HG03060 (cell line): ENCODE data around the gene MSL2.
A peak's percentile ranks its signal among the peaks of the same experiment; 100 is the strongest.
"Not testable (repeated sequence)": the region's sequence is repeated elsewhere in the genome, so short reads cannot be mapped to it uniquely, and the experiment has no call there.

Experiments
- ATAC-seq: cut with Tn5 transposase; IDR thresholded peaks from one replicate; pipeline ENCODE4 v1.9.1; 2021; ENCODE audit warnings: low read depth, moderate number of reproducible peaks; ENCODE audit not compliant: unreplicated experiment

The MSL2 gene

GRCh38 chr3:136196064-136196400 is at the start of gene MSL2:
MSL2 (minus strand) TSS chr3:136196335; CDS start chr3:136195113, 1,222 bp downstream.
- ATAC-seq, result no peak

GRCh38 chr3:136245691-136246090 is 49.6 kb upstream of the MSL2 start:
- no peak for ATAC-seq

- no peak for ATAC-seq
Observed at GRCh38 chr3:136239094-136239493, 43.0 kb upstream of the MSL2 start.

GRCh38 chr3:136237961-136238649 is 42.0 kb upstream of the MSL2 start:
- no peak for ATAC-seq

- ATAC-seq, result no peak
Observed at GRCh38 chr3:136237103-136237502, 41.0 kb upstream of the MSL2 start.

GRCh38 chr3:136236109-136236508 is 40.0 kb upstream of the MSL2 start:
- no peak for ATAC-seq

GRCh38 chr3:136235545-136235944 is 39.4 kb upstream of the MSL2 start:
- no peak for ATAC-seq

GRCh38 chr3:136232413-136232812 is 36.3 kb upstream of the MSL2 start:
- ATAC-seq, result no peak

GRCh38 chr3:136222746-136223145 is 26.6 kb upstream of the MSL2 start:
- ATAC-seq, result not testable (repeated sequence)

GRCh38 chr3:136211547-136211946 is 15.4 kb upstream of the MSL2 start:
- no peak for ATAC-seq

GRCh38 chr3:136209921-136210320 is 13.8 kb upstream of the MSL2 start:
- no peak for ATAC-seq

- no peak for ATAC-seq
Observed at GRCh38 chr3:136207489-136208115, 11.5 kb upstream of the MSL2 start.

GRCh38 chr3:136199219-136199618 is 3.1 kb upstream of the MSL2 start:
- not testable (repeated sequence) for ATAC-seq

- ATAC-seq, result not testable (repeated sequence)
Observed at GRCh38 chr3:136198462-136199078, 2.4 kb upstream of the MSL2 start.

GRCh38 chr3:136197159-136197793 is 1.1 kb upstream of the MSL2 start:
- no peak for ATAC-seq

GRCh38 chr3:136196401-136197158 is 445 bp upstream of the MSL2 start:
- peak; percentile 74 for ATAC-seq

- no peak for ATAC-seq
Observed at GRCh38 chr3:136195258-136196063, 674 bp downstream of the MSL2 start.

GRCh38 chr3:136194409-136195257 is 1.5 kb downstream of the MSL2 start:
- no peak for ATAC-seq
